Activated T-cell treated with anti-CD3 and anti-CD28 coated beads, Interleukin-2, amount 50 U/mL, for 1 hour (primary cell): ENCODE data around the gene ZNF330.

ENCODE experiments used
- DNase-seq: peaks from one replicate; pipeline ENCODE4 v3.0.0-alpha.2; 2020

Gene ZNF330

GRCh38 chr4:141238186-141238585, 17.5 kb downstream of the ZNF330 start:
- no peak for DNase-seq

GRCh38 chr4:141240259-141240658, 19.6 kb downstream of the ZNF330 start:
- no peak for DNase-seq

GRCh38 chr4:141240671-141241070, 20.0 kb downstream of the ZNF330 start:
- no peak for DNase-seq

- no peak for DNase-seq
These were observed 21.3 kb downstream of the ZNF330 start for GRCh38 chr4:141241986-141242385.

GRCh38 chr4:141244419-141244818, 23.7 kb downstream of the ZNF330 start:
- no peak for DNase-seq

GRCh38 chr4:141246243-141246642, 25.5 kb downstream of the ZNF330 start:
- no peak for DNase-seq

- DNase-seq: no peak
These were observed 26.2 kb downstream of the ZNF330 start for GRCh38 chr4:141246683-141247429.

GRCh38 chr4:141247430-141247780, 26.7 kb downstream of the ZNF330 start:
- no peak for DNase-seq

GRCh38 chr4:141248029-141248428, 27.3 kb downstream of the ZNF330 start:
- DNase-seq: no peak

- DNase-seq: no peak
These were observed 27.8 kb downstream of the ZNF330 start for GRCh38 chr4:141248486-141248885.

GRCh38 chr4:141254326-141254725, 33.6 kb downstream of the ZNF330 start:
- DNase-seq: no peak

GRCh38 chr4:141255016-141255415, 34.3 kb downstream of the ZNF330 start:
- no peak for DNase-seq

- no peak for DNase-seq
These were observed 37.9 kb downstream of the ZNF330 start for GRCh38 chr4:141258558-141258957.

- no peak for DNase-seq
These were observed 55.1 kb downstream of the ZNF330 start for GRCh38 chr4:141275834-141276233.

GRCh38 chr4:141283152-141283551, 62.5 kb downstream of the ZNF330 start:
- no peak for DNase-seq

GRCh38 chr4:141283563-141283962, 62.9 kb downstream of the ZNF330 start:
- no peak for DNase-seq
